ENCODE results near the gene CEP89. TPM values are rescaled to one million over a fixed set of nuclear protein-coding genes. Genes with fewer than 3 reads are reported as not detected.
A peak's percentile ranks its signal among the peaks of the same experiment; 100 is the strongest.

The CEP89 gene
- total and polyA plus RNA-seq, 4 experiments from 2014 or later = 4.9 to 20.6 (median 17.8) TPM

- ChIA-PET POLR2A (ENCODE audit: partially characterized antibody) (no interaction called here), CTCF (ENCODE audit: partially characterized antibody) (no interaction called here)
- Mint-ChIP-seq H3K36me3 (peaks cover 20 to 41% of the 10 kb centered on the region in 2 donors), H3K4me3 (peak overlapping the region in 1 of 8 donors; percentile 15), H3K27me3 (no peaks in the 10 kb centered on the region), H3K4me1 (peaks cover 0 to 7% (median 0%) of the 10 kb centered on the region in 4 donors), H3K9me3 (no peaks in the 10 kb centered on the region), H3K27ac (peak overlapping the region in 3 of 7 donors; percentile 17 to 74 (median 34))
- Histone ChIP-seq H3K36me3 (ENCODE audit: insufficient read depth, low read length) (no peaks in the 10 kb centered on the region), H3K4me1 (ENCODE audit: insufficient read depth, low read length) (no peaks in the 10 kb centered on the region), H3K27me3 (ENCODE audit: insufficient read depth, low read length) (no peaks in the 10 kb centered on the region), H3K9me3 (ENCODE audit: control insufficient read depth in 1 of 2, low read length in 2 of 2) (no peaks in the 10 kb centered on the region), H3K4me3 (ENCODE audit: low read length in 2 of 2) (no peak overlapping the region), H3K27ac (ENCODE audit: low read depth, low read length) (no peak overlapping the region)
- no peak for DNase-seq
- intact Hi-C loops (cut with micrococcal nuclease) = no loop called here
Observed at GRCh38 chr19:32921624-32922023, 50.1 kb downstream of the CEP89 start.

DNA sequence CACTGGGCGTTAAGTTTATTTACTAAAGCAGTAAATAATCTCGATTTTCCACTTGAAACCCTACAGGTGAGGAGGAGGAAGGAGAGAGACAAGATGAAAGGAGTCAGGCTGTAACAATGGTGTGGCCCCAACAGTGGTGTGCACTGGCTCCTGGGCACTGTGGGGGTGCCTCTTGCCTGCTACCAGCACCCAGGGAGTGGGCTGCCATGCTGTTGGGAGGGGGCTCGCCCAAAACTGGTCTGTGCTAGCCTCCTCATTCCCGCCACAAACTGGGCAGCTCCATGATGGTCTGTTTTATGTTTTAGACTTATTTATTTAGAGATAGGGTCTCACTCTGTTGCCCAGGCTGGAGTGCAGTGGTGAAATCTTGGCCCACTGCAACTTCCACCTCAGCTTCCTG, 52.4 kb downstream of the CEP89 start:
- no peaks in the 10 kb centered on the region for H3K27me3 ChIP-seq (ENCODE audit: insufficient read depth, low read length)
- intact Hi-C loops (cut with micrococcal nuclease) = no loop called here
- no peak overlapping the region for H3K27ac ChIP-seq (ENCODE audit: low read depth, low read length)
- H3K36me3 Mint-ChIP-seq = peaks cover 23 to 37% of the 10 kb centered on the region in 2 donors
- H3K4me1 ChIP-seq (ENCODE audit: insufficient read depth, low read length) = no peaks in the 10 kb centered on the region
- H3K27ac Mint-ChIP-seq = no peak overlapping the region
- ChIA-PET POLR2A (ENCODE audit: partially characterized antibody) (no interaction called here), CTCF (ENCODE audit: partially characterized antibody) (no interaction called here)
- no peaks in the 10 kb centered on the region for H3K9me3 ChIP-seq (ENCODE audit: control insufficient read depth in 1 of 2, low read length in 2 of 2)
- DNase-seq = no peak
- no peak overlapping the region for H3K4me3 Mint-ChIP-seq
- peaks cover 0 to 7% (median 0%) of the 10 kb centered on the region in 4 donors for H3K4me1 Mint-ChIP-seq
- H3K4me3 ChIP-seq (ENCODE audit: low read length in 2 of 2) = no peak overlapping the region
- H3K36me3 ChIP-seq (ENCODE audit: insufficient read depth, low read length) = no peaks in the 10 kb centered on the region
- H3K9me3 Mint-ChIP-seq = no peaks in the 10 kb centered on the region
- no peaks in the 10 kb centered on the region for H3K27me3 Mint-ChIP-seq

DNA sequence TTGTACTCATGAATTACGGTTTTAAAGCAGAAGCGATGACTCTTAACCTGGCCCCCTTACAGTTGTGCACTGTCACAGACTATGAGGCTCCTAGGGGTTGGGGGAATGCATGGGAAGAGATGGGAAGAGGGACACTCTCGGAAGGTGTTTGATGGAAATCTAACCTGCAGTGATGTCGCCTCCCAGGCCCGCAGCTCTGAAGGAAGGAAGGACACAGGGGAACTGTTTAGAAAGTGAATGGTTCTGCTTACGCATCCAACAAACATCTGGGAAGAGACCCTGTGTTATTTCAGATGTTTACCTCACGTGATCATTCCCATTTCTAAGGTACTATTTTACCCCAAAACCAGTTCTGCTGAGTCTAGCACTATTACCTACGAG, 54.2 kb downstream of the CEP89 start:
- no peak overlapping the region for H3K27ac ChIP-seq (ENCODE audit: low read depth, low read length)
- Mint-ChIP-seq H3K4me1 (peaks cover 0 to 7% (median 0%) of the 10 kb centered on the region in 4 donors), H3K36me3 (peaks cover 11 to 28% of the 10 kb centered on the region in 2 donors), H3K9me3 (no peaks in the 10 kb centered on the region), H3K4me3 (no peak overlapping the region), H3K27me3 (no peaks in the 10 kb centered on the region), H3K27ac (peak overlapping the region in 3 of 7 donors; percentile 11 to 40 (median 12))
- intact Hi-C loops (cut with micrococcal nuclease) = no loop called here
- H3K36me3 ChIP-seq (ENCODE audit: insufficient read depth, low read length) = no peaks in the 10 kb centered on the region
- no peak overlapping the region for H3K4me3 ChIP-seq (ENCODE audit: low read length in 2 of 2)
- POLR2A ChIA-PET (ENCODE audit: partially characterized antibody) = interaction anchor here (0.7 kb wide), 1 partner anchor 32 kb away, joined by 3 read pairs; no protein-coding TSS in a partner anchor
- no peaks in the 10 kb centered on the region for H3K9me3 ChIP-seq (ENCODE audit: control insufficient read depth in 1 of 2, low read length in 2 of 2)
- no peak for DNase-seq
- H3K27me3 ChIP-seq (ENCODE audit: insufficient read depth, low read length) = no peaks in the 10 kb centered on the region
- CTCF ChIA-PET (ENCODE audit: partially characterized antibody) = no interaction called here
- H3K4me1 ChIP-seq (ENCODE audit: insufficient read depth, low read length) = no peaks in the 10 kb centered on the region

GRCh38 chr19:32916969-32917615, 54.7 kb downstream of the CEP89 start:
- intact Hi-C loops (cut with micrococcal nuclease) = no loop called here
- ChIA-PET POLR2A (ENCODE audit: partially characterized antibody) (interaction anchor here (0.7 kb wide), 1 partner anchor 32 kb away, joined by 3 read pairs; no protein-coding TSS in a partner anchor), CTCF (ENCODE audit: partially characterized antibody) (no interaction called here)
- Mint-ChIP-seq H3K9me3 (no peaks in the 10 kb centered on the region), H3K27ac (peak overlapping the region in 3 of 7 donors; percentile 40 to 53 (median 47)), H3K36me3 (peaks cover 14 to 30% of the 10 kb centered on the region in 2 donors), H3K4me3 (no peak overlapping the region), H3K27me3 (no peaks in the 10 kb centered on the region), H3K4me1 (peaks cover 0 to 7% (median 0%) of the 10 kb centered on the region in 4 donors)
- no peak for DNase-seq
- H3K4me1 ChIP-seq (ENCODE audit: insufficient read depth, low read length) = no peaks in the 10 kb centered on the region
- no peaks in the 10 kb centered on the region for H3K9me3 ChIP-seq (ENCODE audit: control insufficient read depth in 1 of 2, low read length in 2 of 2)
- H3K27me3 ChIP-seq (ENCODE audit: insufficient read depth, low read length) = no peaks in the 10 kb centered on the region
- no peak overlapping the region for H3K27ac ChIP-seq (ENCODE audit: low read depth, low read length)
- no peak overlapping the region for H3K4me3 ChIP-seq (ENCODE audit: low read length in 2 of 2)
- H3K36me3 ChIP-seq (ENCODE audit: insufficient read depth, low read length) = no peaks in the 10 kb centered on the region

GRCh38 chr19:32914879-32915660, 56.7 kb downstream of the CEP89 start:
- no peaks in the 10 kb centered on the region for H3K27me3 ChIP-seq (ENCODE audit: insufficient read depth, low read length)
- POLR2A ChIA-PET (ENCODE audit: partially characterized antibody) = no interaction called here
- Mint-ChIP-seq H3K27ac (no peak overlapping the region), H3K4me1 (peaks cover 0 to 7% (median 0%) of the 10 kb centered on the region in 4 donors), H3K27me3 (no peaks in the 10 kb centered on the region), H3K36me3 (peaks cover 18 to 24% of the 10 kb centered on the region in 2 donors), H3K9me3 (no peaks in the 10 kb centered on the region), H3K4me3 (no peak overlapping the region)
- no peaks in the 10 kb centered on the region for H3K4me1 ChIP-seq (ENCODE audit: insufficient read depth, low read length)
- H3K27ac ChIP-seq (ENCODE audit: low read depth, low read length) = no peak overlapping the region
- intact Hi-C loops (cut with micrococcal nuclease) = no loop called here
- no peaks in the 10 kb centered on the region for H3K9me3 ChIP-seq (ENCODE audit: control insufficient read depth in 1 of 2, low read length in 2 of 2)
- no peak for DNase-seq
- H3K36me3 ChIP-seq (ENCODE audit: insufficient read depth, low read length) = no peaks in the 10 kb centered on the region
- CTCF ChIA-PET (ENCODE audit: partially characterized antibody) = no interaction called here
- H3K4me3 ChIP-seq (ENCODE audit: low read length in 2 of 2) = no peak overlapping the region

- H3K4me3 ChIP-seq (ENCODE audit: low read length in 2 of 2) = no peak overlapping the region
- no peak overlapping the region for H3K27ac ChIP-seq (ENCODE audit: low read depth, low read length)
- ChIA-PET POLR2A (ENCODE audit: partially characterized antibody) (no interaction called here), CTCF (ENCODE audit: partially characterized antibody) (no interaction called here)
- H3K27me3 ChIP-seq (ENCODE audit: insufficient read depth, low read length) = no peaks in the 10 kb centered on the region
- Mint-ChIP-seq H3K27me3 (no peaks in the 10 kb centered on the region), H3K4me3 (no peak overlapping the region), H3K27ac (peak overlapping the region in 1 of 7 donors; percentile 61), H3K36me3 (peaks cover 34 to 48% of the 10 kb centered on the region in 2 donors), H3K4me1 (no peaks in the 10 kb centered on the region), H3K9me3 (peaks cover 0 to under 1% (median 0%) of the 10 kb centered on the region in 8 donors)
- intact Hi-C loops (cut with micrococcal nuclease) = no loop called here
- DNase-seq = no peak
- no peaks in the 10 kb centered on the region for H3K36me3 ChIP-seq (ENCODE audit: insufficient read depth, low read length)
- no peaks in the 10 kb centered on the region for H3K4me1 ChIP-seq (ENCODE audit: insufficient read depth, low read length)
- H3K9me3 ChIP-seq (ENCODE audit: control insufficient read depth in 1 of 2, low read length in 2 of 2) = no peaks in the 10 kb centered on the region
Observed at GRCh38 chr19:32911467-32911866, 60.3 kb downstream of the CEP89 start.

- Histone ChIP-seq H3K4me1 (ENCODE audit: insufficient read depth, low read length) (no peaks in the 10 kb centered on the region), H3K9me3 (ENCODE audit: control insufficient read depth in 1 of 2, low read length in 2 of 2) (no peaks in the 10 kb centered on the region), H3K27ac (ENCODE audit: low read depth, low read length) (no peak overlapping the region), H3K4me3 (ENCODE audit: low read length in 2 of 2) (no peak overlapping the region), H3K27me3 (ENCODE audit: insufficient read depth, low read length) (no peaks in the 10 kb centered on the region), H3K36me3 (ENCODE audit: insufficient read depth, low read length) (no peaks in the 10 kb centered on the region)
- Mint-ChIP-seq H3K9me3 (peaks cover 0 to 6% (median 5%) of the 10 kb centered on the region in 8 donors), H3K27ac (no peak overlapping the region), H3K36me3 (peaks cover 34 to 54% of the 10 kb centered on the region in 2 donors), H3K4me1 (no peaks in the 10 kb centered on the region), H3K27me3 (no peaks in the 10 kb centered on the region), H3K4me3 (no peak overlapping the region)
- intact Hi-C loops (cut with micrococcal nuclease) = no loop called here
- no peak for DNase-seq
- ChIA-PET POLR2A (ENCODE audit: partially characterized antibody) (no interaction called here), CTCF (ENCODE audit: partially characterized antibody) (no interaction called here)
Observed at GRCh38 chr19:32910874-32911273, 60.9 kb downstream of the CEP89 start.

All from CD4-positive, alpha-beta memory T cell (primary cell).